Smooth muscle cell (in vitro differentiated cells): ENCODE results near the gene ATRNL1. TPM values are rescaled to one million over a fixed set of nuclear protein-coding genes. Genes with fewer than 3 reads are reported as not detected.

Experiments used
- polyA plus RNA-seq: library from polyadenylated mRNA; unstranded; fragments of >200 nt; fragmentation: Nextera tagmentation; extraction: Ambion mirVana; gene quantifications from 2 replicates; pipeline ENCODE4 v1.2.1, GENCODE V29; 2016
- total RNA-seq: library from RNA; depleted of rRNA; stranded (reverse); fragments of >200 nt; gene quantifications from 2 replicates; pipeline ENCODE4 v1.2.3, GENCODE V29; 2014

ATRNL1 gene
- total and polyA plus RNA-seq, 2 experiments from 2014 or later, result 2.7 to 14.9 TPM

Other genes starting within 250 kb of the ATRNL1 start
- gene TRUB1, start 155.2 kb upstream of the ATRNL1 start, total RNA-seq, result 25.4 and 33.1 TPM in 2 replicates
- gene TRUB1, start 155.2 kb upstream of the ATRNL1 start, polyA plus RNA-seq, result 9.0 and 10.8 TPM in 2 replicates